Osteoblast (primary cell): Measurements from ENCODE around the gene CENPV. TPM values are rescaled to one million over a fixed set of nuclear protein-coding genes. Genes with fewer than 3 reads are reported as not detected.

Source experiments
- DNase-seq: peaks from one replicate; pipeline ENCODE4 v3.0.0; 2011; ENCODE audit warnings: low spot score, mixed read lengths; ENCODE audit not compliant: insufficient read length; ENCODE audit errors: missing footprints
- H2AFZ ChIP-seq: 2 replicates; pipeline ENCODE4 v1.6.0; 2011; ENCODE audit warnings: mild to moderate bottlenecking, low read length
- H3K27ac ChIP-seq: 2 replicates; pipeline ENCODE4 v1.5.1; 2011; ENCODE audit warnings: mild to moderate bottlenecking, low read depth, low read length, moderate library complexity
- H3K27me3 ChIP-seq: 2 replicates; pipeline ENCODE4 v1.6.0; 2012; ENCODE audit warnings: mild to moderate bottlenecking, control low read depth, inconsistent platforms, low read length, moderate library complexity; ENCODE audit not compliant: insufficient read depth
- H3K36me3 ChIP-seq: 2 replicates; pipeline ENCODE4 v1.5.1; 2011; ENCODE audit warnings: mild to moderate bottlenecking, low read length, control low read depth, moderate library complexity; ENCODE audit not compliant: insufficient read depth
- H3K4me1 ChIP-seq: 2 replicates; pipeline ENCODE4 v1.5.1; 2011; ENCODE audit warnings: mild to moderate bottlenecking, low read length, control low read depth, moderate library complexity; ENCODE audit not compliant: insufficient read depth
- H3K4me2 ChIP-seq: 2 replicates; pipeline ENCODE4 v1.6.0; 2011; ENCODE audit warnings: mild to moderate bottlenecking, low read length; ENCODE audit not compliant: insufficient read depth
- H3K4me3 ChIP-seq: fragments of 200-600 bp; sonication (generic); 3 replicates; pipeline ENCODE4 v1.5.1; 2012; ENCODE audit warnings: mild to moderate bottlenecking, low read length, inconsistent platforms; ENCODE audit not compliant: insufficient read depth
- H3K79me2 ChIP-seq: 2 replicates; pipeline ENCODE4 v1.6.0; 2012; ENCODE audit warnings: mild to moderate bottlenecking, low read length, control low read depth, inconsistent platforms; ENCODE audit not compliant: insufficient read depth
- H3K9me3 ChIP-seq: 2 replicates; pipeline ENCODE4 v1.5.1; 2011; ENCODE audit warnings: low read depth, low read length, control low read depth
- H4K20me1 ChIP-seq: 2 replicates; pipeline ENCODE4 v1.6.0; 2012; ENCODE audit warnings: mild to moderate bottlenecking, low read length, control low read depth; ENCODE audit not compliant: insufficient read depth
- total RNA-seq: library from RNA; depleted of rRNA; stranded (reverse); fragments of >200 nt; gene quantifications from 2 replicates; pipeline ENCODE4 v1.2.3, GENCODE V29; 2012
- TF ChIP-seq, protein P1 (sequence below): IDR thresholded peaks from 2 replicates; pipeline ENCODE4 v1.5.1; 2011; ENCODE audit warnings: mild to moderate bottlenecking, low read depth, low read length, moderate library complexity; ENCODE audit errors: extremely low read depth

Gene CENPV
- total RNA-seq, 1 donor = 5.1 TPM

DNA sequence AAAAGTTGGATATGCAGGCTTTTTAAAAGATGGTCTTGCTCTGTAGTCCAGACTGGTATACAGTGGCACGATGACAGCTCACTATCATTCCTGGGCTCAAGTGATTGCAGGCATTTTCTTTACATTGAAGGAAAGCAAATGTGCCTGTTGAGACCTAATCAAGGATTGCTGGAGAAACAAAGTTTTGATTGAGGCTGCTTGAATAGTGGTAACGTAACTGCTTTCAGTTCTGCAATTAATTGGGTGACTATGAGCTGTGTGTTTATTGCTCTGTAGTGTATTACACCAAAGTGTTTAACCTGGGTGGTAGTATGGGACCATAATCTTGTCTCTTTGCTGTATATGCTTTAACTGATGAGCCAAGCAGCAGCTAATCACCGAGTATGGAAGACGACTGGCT is 29.9 kb upstream of the CENPV start:
- Histone ChIP-seq H3K27me3 (no peaks in the 10 kb centered on the region), H4K20me1 (peaks cover 36% of the 10 kb centered on the region), H3K27ac (no peak overlapping the region), H3K79me2 (peaks cover 38% of the 10 kb centered on the region), H3K36me3 (peaks cover 19% of the 10 kb centered on the region), H2AFZ (no peak overlapping the region), H3K9me3 (no peaks in the 10 kb centered on the region), H3K4me3 (peak overlapping the region; percentile 29), H3K4me2 (peak overlapping the region; percentile 96), H3K4me1 (peaks cover 21% of the 10 kb centered on the region)
- TF ChIP-seq, protein P1, sequence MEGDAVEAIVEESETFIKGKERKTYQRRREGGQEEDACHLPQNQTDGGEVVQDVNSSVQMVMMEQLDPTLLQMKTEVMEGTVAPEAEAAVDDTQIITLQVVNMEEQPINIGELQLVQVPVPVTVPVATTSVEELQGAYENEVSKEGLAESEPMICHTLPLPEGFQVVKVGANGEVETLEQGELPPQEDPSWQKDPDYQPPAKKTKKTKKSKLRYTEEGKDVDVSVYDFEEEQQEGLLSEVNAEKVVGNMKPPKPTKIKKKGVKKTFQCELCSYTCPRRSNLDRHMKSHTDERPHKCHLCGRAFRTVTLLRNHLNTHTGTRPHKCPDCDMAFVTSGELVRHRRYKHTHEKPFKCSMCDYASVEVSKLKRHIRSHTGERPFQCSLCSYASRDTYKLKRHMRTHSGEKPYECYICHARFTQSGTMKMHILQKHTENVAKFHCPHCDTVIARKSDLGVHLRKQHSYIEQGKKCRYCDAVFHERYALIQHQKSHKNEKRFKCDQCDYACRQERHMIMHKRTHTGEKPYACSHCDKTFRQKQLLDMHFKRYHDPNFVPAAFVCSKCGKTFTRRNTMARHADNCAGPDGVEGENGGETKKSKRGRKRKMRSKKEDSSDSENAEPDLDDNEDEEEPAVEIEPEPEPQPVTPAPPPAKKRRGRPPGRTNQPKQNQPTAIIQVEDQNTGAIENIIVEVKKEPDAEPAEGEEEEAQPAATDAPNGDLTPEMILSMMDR = no peak
- DNase-seq = no peak

DNA sequence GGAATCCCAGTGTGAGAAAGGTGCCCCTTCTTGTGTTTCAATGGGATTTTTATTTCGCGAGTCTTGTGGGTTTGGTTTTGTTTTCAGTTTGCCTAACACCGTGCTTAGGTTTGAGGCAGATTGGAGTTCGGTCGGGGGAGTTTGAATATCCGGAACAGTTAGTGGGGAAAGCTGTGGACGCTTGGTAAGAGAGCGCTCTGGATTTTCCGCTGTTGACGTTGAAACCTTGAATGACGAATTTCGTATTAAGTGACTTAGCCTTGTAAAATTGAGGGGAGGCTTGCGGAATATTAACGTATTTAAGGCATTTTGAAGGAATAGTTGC is 28.2 kb upstream of the CENPV start:
- peak overlapping the region; percentile 99 for H3K27ac ChIP-seq
- no peaks in the 10 kb centered on the region for H3K27me3 ChIP-seq
- no peak for DNase-seq
- no peaks in the 10 kb centered on the region for H3K9me3 ChIP-seq
- H3K4me3 ChIP-seq = peak overlapping the region; percentile 95
- peaks cover 36% of the 10 kb centered on the region for H4K20me1 ChIP-seq
- TF ChIP-seq, protein P1 = no peak
- H2AFZ ChIP-seq = peak overlapping the region; percentile 10
- peaks cover 19% of the 10 kb centered on the region for H3K36me3 ChIP-seq
- H3K4me2 ChIP-seq = peak overlapping the region; percentile 96
- peaks cover 38% of the 10 kb centered on the region for H3K79me2 ChIP-seq
- H3K4me1 ChIP-seq = peaks cover 28% of the 10 kb centered on the region

DNA sequence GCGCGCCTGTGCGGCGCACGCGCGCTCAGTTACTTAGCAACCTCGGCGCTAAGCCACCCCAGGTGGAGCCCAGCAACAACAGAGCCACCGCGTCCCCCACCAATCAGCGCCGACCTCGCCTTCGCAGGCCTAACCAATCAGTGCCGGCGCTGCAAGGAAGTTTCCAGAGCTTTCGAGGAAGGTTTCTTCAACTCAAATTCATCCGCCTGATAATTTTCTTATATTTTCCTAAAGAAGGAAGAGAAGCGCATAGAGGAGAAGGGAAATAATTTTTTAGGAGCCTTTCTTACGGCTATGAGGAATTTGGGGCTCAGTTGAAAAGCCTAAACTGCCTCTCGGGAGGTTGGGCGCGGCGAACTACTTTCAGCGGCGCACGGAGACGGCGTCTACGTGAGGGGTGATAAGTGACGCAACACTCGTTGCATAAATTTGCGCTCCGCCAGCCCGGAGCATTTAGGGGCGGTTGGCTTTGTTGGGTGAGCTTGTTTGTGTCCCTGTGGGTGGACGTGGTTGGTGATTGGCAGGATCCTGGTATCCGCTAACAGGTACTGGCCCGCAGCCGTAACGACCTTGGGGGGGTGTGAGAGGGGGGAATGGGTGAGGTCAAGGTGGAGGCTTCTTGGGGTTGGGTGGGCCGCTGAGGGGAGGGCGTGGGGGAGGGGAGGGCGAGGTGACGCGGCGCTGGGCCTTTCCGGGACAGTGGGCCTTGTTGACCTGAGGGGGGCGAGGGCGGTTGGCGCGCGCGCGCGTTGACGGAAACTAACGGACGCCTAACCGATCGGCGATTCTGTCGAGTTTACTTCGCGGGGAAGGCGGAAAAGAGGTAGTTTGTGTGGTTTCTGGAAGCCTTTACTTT is 27.6 kb upstream of the CENPV start, which contains the start of gene UBB:
TSS of gene UBB (plus strand) at position 452 of the 856 bp plus-strand sequence. CDS start 817 bp downstream, outside the sequence.
- DNase-seq = peak; percentile 95
- no peaks in the 10 kb centered on the region for H3K9me3 ChIP-seq
- peaks cover 19% of the 10 kb centered on the region for H3K36me3 ChIP-seq
- peak within 1 kb of the TSS; percentile 95 for H3K4me3 ChIP-seq
- H4K20me1 ChIP-seq = peaks cover 36% of the 10 kb centered on the region
- peaks cover 38% of the 10 kb centered on the region for H3K79me2 ChIP-seq
- H3K4me1 ChIP-seq = peaks cover 28% of the 10 kb centered on the region
- H3K27me3 ChIP-seq = no peaks in the 10 kb centered on the region
- H2AFZ ChIP-seq = peak within 1 kb of the TSS; percentile 100
- H3K27ac ChIP-seq = peak within 1 kb of the TSS; percentile 99
- peak within 1 kb of the TSS; percentile 96 for H3K4me2 ChIP-seq
- TF ChIP-seq, protein P1 = no peak

DNA sequence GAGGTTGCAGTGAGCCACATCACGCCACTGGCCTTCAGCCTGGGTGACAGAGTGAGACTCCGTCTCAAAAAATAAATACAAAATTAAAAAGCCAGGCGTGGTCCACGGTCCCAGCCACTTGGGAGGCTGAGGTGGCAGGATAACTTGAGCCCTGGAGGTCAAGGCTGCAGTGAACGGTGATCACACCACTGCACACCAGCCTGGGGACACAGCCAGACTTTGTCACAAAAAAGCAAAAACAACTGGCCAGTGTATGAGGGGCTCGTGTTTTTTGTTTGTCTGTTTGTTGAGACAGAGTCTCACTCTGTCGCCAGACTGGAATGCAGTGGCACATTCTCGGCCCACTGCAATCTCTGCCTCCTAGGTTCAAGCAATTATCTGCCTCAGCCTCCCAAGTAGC is 26.4 kb upstream of the CENPV start:
- Histone ChIP-seq H3K27ac (no peak overlapping the region), H3K36me3 (peaks cover 19% of the 10 kb centered on the region), H3K4me1 (peaks cover 28% of the 10 kb centered on the region), H3K79me2 (peaks cover 38% of the 10 kb centered on the region), H3K4me3 (no peak overlapping the region), H3K4me2 (no peak overlapping the region), H4K20me1 (peaks cover 34% of the 10 kb centered on the region), H2AFZ (no peak overlapping the region), H3K9me3 (no peaks in the 10 kb centered on the region), H3K27me3 (no peaks in the 10 kb centered on the region)
- no peak for DNase-seq
- TF ChIP-seq, protein P1 = no peak
